HepG2 (cell line): ENCODE measurements around the gene USP30. TPM values are rescaled to one million over a fixed set of nuclear protein-coding genes. Genes with fewer than 3 reads are reported as not detected.

ENCODE experiments used
- CBX2 ChIP-seq, 2 experiments: fragments of 200-600 bp in 1 of 2; sonication (generic); formaldehyde crosslinking in 1 of 2; IDR thresholded peaks; 2 replicates each; pipeline versions ENCODE4 v1.7.0 to v1.8.1; 2018 to 2022; ENCODE audit warnings: low read depth in 2 of 2, low read length in 1 of 2, mild to moderate bottlenecking in 1 of 2, missing genetic modification reagents in 1 of 2
- FOXP1 ChIP-seq, 2 experiments: fragments of 450-650 bp in 1 of 2; IDR thresholded peaks; 2 replicates each; pipeline ENCODE4 v1.6.1; 2017 to 2018; ENCODE audit warnings: antibody characterized with exemption in 1 of 2
- GATAD1 ChIP-seq: IDR thresholded peaks from 2 replicates; pipeline ENCODE4 v1.6.1; 2016; ENCODE audit warnings: missing genetic modification reagents, missing compliant biosample characterization
- IKZF1 ChIP-seq: fragments of 450-650 bp; IDR thresholded peaks from 2 replicates; pipeline ENCODE4 v1.7.1; 2016
- MAF1 ChIP-seq: sonication (generic); formaldehyde crosslinking; IDR thresholded peaks from 2 replicates; pipeline ENCODE4 v1.5.0; 2020; ENCODE audit warnings: missing genetic modification reagents, borderline replicate concordance
- MTA3 ChIP-seq: sonication (generic); formaldehyde crosslinking; IDR thresholded peaks from 2 replicates; pipeline ENCODE4 v1.4.0; 2020; ENCODE audit warnings: missing genetic modification reagents
- RFXANK ChIP-seq: IDR thresholded peaks from 2 replicates; pipeline ENCODE4 v1.6.1; 2016
- SAFB2 ChIP-seq: sonication (generic); formaldehyde crosslinking; IDR thresholded peaks from 2 replicates; pipeline ENCODE4 v1.5.1; 2020; ENCODE audit warnings: missing genetic modification reagents, low read depth, mild to moderate bottlenecking, borderline replicate concordance
- SIX4 ChIP-seq: sonication (generic); formaldehyde crosslinking; IDR thresholded peaks from 2 replicates; pipeline ENCODE4 v1.4.0; 2020; ENCODE audit warnings: missing genetic modification reagents
- SP1 ChIP-seq, 2 experiments: fragments of 450-650 bp in 1 of 2; sonication (generic) in 1 of 2; formaldehyde crosslinking in 1 of 2; IDR thresholded peaks; 2 replicates each; pipeline versions ENCODE4 v1.4.0 to v1.6.1; 2016 to 2020; ENCODE audit warnings: missing genetic modification reagents in 1 of 2
- SRSF9 ChIP-seq: fragments of 200-400 bp; formaldehyde crosslinking; IDR thresholded peaks from 2 replicates; pipeline ENCODE4 v1.6.1; 2018; ENCODE audit warnings: borderline replicate concordance, mild to moderate bottlenecking, low read depth, low read length; ENCODE audit not compliant: insufficient read depth, poor library complexity, severe bottlenecking
- SSRP1 ChIP-seq: IDR thresholded peaks from 2 replicates; pipeline ENCODE4 v1.6.1; 2016; ENCODE audit warnings: control low read depth
- TBP ChIP-seq: sonication (generic); formaldehyde crosslinking; IDR thresholded peaks from 2 replicates; pipeline ENCODE4 v1.5.0; 2020; ENCODE audit warnings: missing genetic modification reagents
- TCF12 ChIP-seq, 2 experiments: fragments of 450-650 bp in 1 of 2; sonication (generic) in 1 of 2; formaldehyde crosslinking in 1 of 2; IDR thresholded peaks; 2 replicates each; pipeline versions ENCODE4 v1.6.1 to v1.8.0; 2017 to 2022; ENCODE audit warnings: antibody characterized with exemption in 1 of 2, mild to moderate bottlenecking in 1 of 2, missing genetic modification reagents in 1 of 2, moderate library complexity in 1 of 2
- YEATS4 ChIP-seq: sonication (generic); formaldehyde crosslinking; IDR thresholded peaks from 2 replicates; pipeline ENCODE4 v1.4.0; 2020; ENCODE audit warnings: missing genetic modification reagents, borderline replicate concordance
- ZNF205 ChIP-seq: IDR thresholded peaks from 2 replicates; pipeline ENCODE4 v1.6.1; 2018; ENCODE audit warnings: missing biosample characterization, missing genetic modification reagents
- ZNF367 ChIP-seq: sonication (generic); formaldehyde crosslinking; IDR thresholded peaks from 2 replicates; pipeline ENCODE4 v1.4.0; 2020; ENCODE audit warnings: missing genetic modification reagents, borderline replicate concordance
- ZNF562 ChIP-seq: sonication (generic); formaldehyde crosslinking; IDR thresholded peaks from 2 replicates; pipeline ENCODE4 v1.8.0; 2022; ENCODE audit warnings: missing genetic modification reagents, borderline replicate concordance
- polyA plus RNA-seq, 8 experiments: library from polyadenylated mRNA; depleted of rRNA in 3 of 8; stranded (reverse) in 7 of 8; unstranded in 1 of 8; fragments of >200 nt; fragmentation: Illumina TruSeq in 4 of 8; extraction: Trizol in 4 of 8; gene quantifications; 2 replicates each; pipeline versions ENCODE4 v1.2.1 to v1.2.3, GENCODE V29; 2011 to 2016; ENCODE audit warnings: low read depth in 4 of 8, missing spikeins in 1 of 8, mixed read lengths in 1 of 8; ENCODE audit not compliant: insufficient read depth in 1 of 8
- total RNA-seq, 5 experiments: library from RNA; depleted of rRNA; stranded (reverse); fragments of >200 nt; fragmentation: Illumina TruSeq; extraction: Trizol; gene quantifications; 2 replicates each; pipeline ENCODE4 v1.2.3, GENCODE V29; 2016; ENCODE audit warnings: low read depth in 1 of 5
- TF ChIP-seq, protein P1 (sequence below): sonication (generic); formaldehyde crosslinking; IDR thresholded peaks from 2 replicates; pipeline ENCODE4 v1.5.1; 2020; ENCODE audit warnings: missing genetic modification reagents, mild to moderate bottlenecking, borderline replicate concordance
- TF ChIP-seq, protein P2 (sequence below): sonication (generic); formaldehyde crosslinking; IDR thresholded peaks from 2 replicates; pipeline ENCODE4 v1.8.0; 2022; ENCODE audit warnings: mild to moderate bottlenecking, missing genetic modification reagents, moderate library complexity
- TF ChIP-seq, protein P3 (sequence below): sonication (generic); formaldehyde crosslinking; IDR thresholded peaks from 2 replicates; pipeline ENCODE4 v1.8.1; 2023; ENCODE audit warnings: mild to moderate bottlenecking, missing genetic modification reagents, borderline replicate concordance
- TF ChIP-seq, protein P4 (sequence below): IDR thresholded peaks from 2 replicates; pipeline ENCODE4 v1.6.1; 2016; ENCODE audit warnings: mild to moderate bottlenecking, missing biosample characterization, missing genetic modification reagents
- TF ChIP-seq, protein P5 (sequence below): sonication (generic); formaldehyde crosslinking; IDR thresholded peaks from 2 replicates; pipeline ENCODE4 v1.4.0; 2020; ENCODE audit warnings: missing genetic modification reagents

USP30 gene
- total and polyA plus RNA-seq, 2 of the 13 experiments (the other 11 are each of a cell fraction or from before 2014, with no cell fraction given), result 11.2 to 20.8 TPM

DNA sequence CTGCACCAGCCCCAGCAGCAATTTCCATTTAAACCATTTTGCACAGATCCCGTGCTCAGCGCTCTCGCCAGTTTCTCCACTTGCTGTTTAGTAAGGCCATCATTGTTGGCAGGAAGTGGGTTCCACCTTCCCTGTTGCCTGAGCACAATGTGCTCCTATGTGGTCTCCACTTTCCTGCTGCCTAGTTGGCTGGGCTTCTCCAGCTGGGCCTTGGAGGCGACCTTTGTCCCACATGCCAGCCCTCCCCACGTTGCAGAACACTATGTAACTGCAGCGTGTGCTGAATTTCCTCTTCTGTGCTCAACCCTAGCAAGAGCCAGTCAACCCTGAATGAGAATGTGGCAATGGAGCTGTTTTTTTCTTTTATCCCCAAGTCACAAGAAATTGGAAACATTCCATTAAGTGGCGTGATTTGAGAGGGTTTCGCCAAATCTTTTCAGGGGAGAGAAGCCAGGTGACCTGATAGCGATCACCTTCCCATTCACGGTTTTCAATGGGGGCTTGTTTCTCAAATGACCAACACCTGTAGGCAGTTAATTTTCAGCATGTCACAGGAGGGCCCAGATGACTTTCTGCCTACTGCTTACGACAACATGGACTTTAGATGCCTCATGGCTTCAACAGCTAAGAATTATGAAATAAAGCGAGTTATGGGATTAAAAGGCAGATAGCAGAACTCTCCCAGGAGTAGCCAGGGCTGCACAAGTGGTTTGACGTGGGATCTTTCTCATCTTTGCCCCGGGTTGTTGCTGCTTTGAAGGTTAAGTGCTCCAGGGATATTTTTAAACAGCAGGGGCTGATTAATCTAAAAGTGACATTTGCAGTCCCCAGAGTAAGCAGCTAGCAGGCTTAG lies 63.6 kb downstream of the USP30 start, which contains the start of gene ACACB (continued):
- no peak for TF ChIP-seq SAFB2 (CRISPR knock-in tag)
- TF ChIP-seq IKZF1, result no peak
- TF ChIP-seq YEATS4 (CRISPR knock-in tag), result peak; percentile 59; the same call in 1 of the 2 replicates
- TF ChIP-seq ZNF367 (CRISPR knock-in tag), result no peak
- no peak for TF ChIP-seq ZNF562 (CRISPR knock-in tag)
- no peak for TF ChIP-seq MTA3 (CRISPR knock-in tag)
- no peak for TF ChIP-seq TBP (CRISPR knock-in tag)
- no peak for TF ChIP-seq FOXP1 (IDR thresholded peaks at IDR 0.05)
- TF ChIP-seq FOXP1 (CRISPR knock-in tag; IDR thresholded peaks at IDR 0.05), result no peak
- TF ChIP-seq, protein P1, sequence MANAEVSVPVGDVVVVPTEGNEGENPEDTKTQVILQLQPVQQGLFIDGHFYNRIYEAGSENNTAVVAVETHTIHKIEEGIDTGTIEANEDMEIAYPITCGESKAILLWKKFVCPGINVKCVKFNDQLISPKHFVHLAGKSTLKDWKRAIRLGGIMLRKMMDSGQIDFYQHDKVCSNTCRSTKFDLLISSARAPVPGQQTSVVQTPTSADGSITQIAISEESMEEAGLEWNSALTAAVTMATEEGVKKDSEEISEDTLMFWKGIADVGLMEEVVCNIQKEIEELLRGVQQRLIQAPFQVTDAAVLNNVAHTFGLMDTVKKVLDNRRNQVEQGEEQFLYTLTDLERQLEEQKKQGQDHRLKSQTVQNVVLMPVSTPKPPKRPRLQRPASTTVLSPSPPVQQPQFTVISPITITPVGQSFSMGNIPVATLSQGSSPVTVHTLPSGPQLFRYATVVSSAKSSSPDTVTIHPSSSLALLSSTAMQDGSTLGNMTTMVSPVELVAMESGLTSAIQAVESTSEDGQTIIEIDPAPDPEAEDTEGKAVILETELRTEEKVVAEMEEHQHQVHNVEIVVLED (CRISPR knock-in tag), result peak; percentile 28; the same call in 1 of the 2 replicates
- TF ChIP-seq RFXANK (CRISPR knock-in tag), result 0 out of 2 replicates have a peak, but pooled peaks have one; percentile 41
- TF ChIP-seq CBX2 (IDR thresholded peaks at IDR 0.05; ENCODE audit: low read depth, low read length), result no peak
- TF ChIP-seq CBX2 (CRISPR knock-in tag; IDR thresholded peaks at IDR 0.05; ENCODE audit: low read depth), result no peak
- peak; percentile 68; the same call in 1 of the 2 replicates for TF ChIP-seq SSRP1 (CRISPR knock-in tag)
- TF ChIP-seq, protein P2, sequence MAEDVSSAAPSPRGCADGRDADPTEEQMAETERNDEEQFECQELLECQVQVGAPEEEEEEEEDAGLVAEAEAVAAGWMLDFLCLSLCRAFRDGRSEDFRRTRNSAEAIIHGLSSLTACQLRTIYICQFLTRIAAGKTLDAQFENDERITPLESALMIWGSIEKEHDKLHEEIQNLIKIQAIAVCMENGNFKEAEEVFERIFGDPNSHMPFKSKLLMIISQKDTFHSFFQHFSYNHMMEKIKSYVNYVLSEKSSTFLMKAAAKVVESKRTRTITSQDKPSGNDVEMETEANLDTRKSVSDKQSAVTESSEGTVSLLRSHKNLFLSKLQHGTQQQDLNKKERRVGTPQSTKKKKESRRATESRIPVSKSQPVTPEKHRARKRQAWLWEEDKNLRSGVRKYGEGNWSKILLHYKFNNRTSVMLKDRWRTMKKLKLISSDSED, result no peak
- TF ChIP-seq SIX4 (CRISPR knock-in tag), result peak; percentile 66
- TF ChIP-seq ZNF205, result no peak
- TF ChIP-seq, protein P3, sequence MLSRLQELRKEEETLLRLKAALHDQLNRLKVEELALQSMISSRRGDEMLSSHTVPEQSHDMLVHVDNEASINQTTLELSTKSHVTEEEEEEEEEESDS (CRISPR knock-in tag), result no peak; the same call in 1 of the 2 replicates
- TF ChIP-seq TCF12 (IDR thresholded peaks at IDR 0.05), result no peak
- 0 out of 2 replicates have a peak, but pooled peaks have one; percentile 33 for TF ChIP-seq TCF12 (CRISPR knock-in tag; IDR thresholded peaks at IDR 0.05)
- no peak for TF ChIP-seq MAF1 (CRISPR knock-in tag)
- peak; percentile 60; the same call in 1 of the 2 replicates for TF ChIP-seq GATAD1 (CRISPR knock-in tag)
- TF ChIP-seq SRSF9, result no peak
- no peak for TF ChIP-seq SP1 (IDR thresholded peaks at IDR 0.05)
- peak; percentile 29; the same call in 1 of the 2 replicates for TF ChIP-seq SP1 (CRISPR knock-in tag; IDR thresholded peaks at IDR 0.05)
- TF ChIP-seq, protein P4, sequence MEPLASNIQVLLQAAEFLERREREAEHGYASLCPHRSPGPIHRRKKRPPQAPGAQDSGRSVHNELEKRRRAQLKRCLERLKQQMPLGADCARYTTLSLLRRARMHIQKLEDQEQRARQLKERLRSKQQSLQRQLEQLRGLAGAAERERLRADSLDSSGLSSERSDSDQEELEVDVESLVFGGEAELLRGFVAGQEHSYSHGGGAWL, result peak; percentile 42; the same call in 1 of the 2 replicates
- TF ChIP-seq, protein P5, sequence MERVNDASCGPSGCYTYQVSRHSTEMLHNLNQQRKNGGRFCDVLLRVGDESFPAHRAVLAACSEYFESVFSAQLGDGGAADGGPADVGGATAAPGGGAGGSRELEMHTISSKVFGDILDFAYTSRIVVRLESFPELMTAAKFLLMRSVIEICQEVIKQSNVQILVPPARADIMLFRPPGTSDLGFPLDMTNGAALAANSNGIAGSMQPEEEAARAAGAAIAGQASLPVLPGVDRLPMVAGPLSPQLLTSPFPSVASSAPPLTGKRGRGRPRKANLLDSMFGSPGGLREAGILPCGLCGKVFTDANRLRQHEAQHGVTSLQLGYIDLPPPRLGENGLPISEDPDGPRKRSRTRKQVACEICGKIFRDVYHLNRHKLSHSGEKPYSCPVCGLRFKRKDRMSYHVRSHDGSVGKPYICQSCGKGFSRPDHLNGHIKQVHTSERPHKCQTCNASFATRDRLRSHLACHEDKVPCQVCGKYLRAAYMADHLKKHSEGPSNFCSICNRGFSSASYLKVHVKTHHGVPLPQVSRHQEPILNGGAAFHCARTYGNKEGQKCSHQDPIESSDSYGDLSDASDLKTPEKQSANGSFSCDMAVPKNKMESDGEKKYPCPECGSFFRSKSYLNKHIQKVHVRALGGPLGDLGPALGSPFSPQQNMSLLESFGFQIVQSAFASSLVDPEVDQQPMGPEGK (CRISPR knock-in tag), result peak; percentile 93
